Esophagus squamous epithelium (tissue), 5 donors: ENCODE data around the gene DHPS. TPM values are rescaled to one million over a fixed set of nuclear protein-coding genes. Genes with fewer than 3 reads are reported as not detected.

Experiments used
- DNase-seq: peaks from one replicate; lab custom pipeline; 2025; lab: John Stamatoyannopoulos, UW
- H3K27ac ChIP-seq, 4 donors: fragments of 200-600 bp; sonication (generic); one replicate each; pipeline ENCODE4 v1.5.1; 2016 to 2019; ENCODE audit warnings: mild to moderate bottlenecking in 1 of 4
- H3K27me3 ChIP-seq, 4 donors: fragments of 200-600 bp; sonication (generic); 1 replicate in 3 of 4; 2 replicates in 1 of 4; pipeline versions ENCODE4 v1.5.1 to v1.6.0; 2017 to 2021; ENCODE audit warnings: antibody characterized with exemption in 1 of 4
- H3K36me3 ChIP-seq, 3 donors: fragments of 200-600 bp; sonication (generic); one replicate each; pipeline ENCODE4 v1.5.1; 2016 to 2019
- H3K4me1 ChIP-seq, 3 donors: fragments of 200-600 bp; sonication (generic); one replicate each; pipeline ENCODE4 v1.5.1; 2017 to 2019
- H3K4me3 ChIP-seq, 4 donors: fragments of 200-600 bp; sonication (generic); 1 replicate in 3 of 4; 2 replicates in 1 of 4; pipeline ENCODE4 v1.5.1; 2016 to 2019; ENCODE audit warnings: mild to moderate bottlenecking in 2 of 4, moderate library complexity in 1 of 4
- H3K9me3 ChIP-seq, 3 donors: fragments of 200-600 bp; sonication (generic); one replicate each; pipeline ENCODE4 v1.5.1; 2016 to 2019
- POLR2A ChIP-seq, 4 donors: fragments of 450-650 bp; IDR thresholded peaks; one replicate each; pipeline ENCODE4 v1.6.1; 2017; ENCODE audit warnings: antibody characterized with exemption in 4 of 4, mild to moderate bottlenecking in 4 of 4, moderate library complexity in 3 of 4
- WGBS, 2 donors: methylation state at CpG; one replicate each; pipeline ENCODE4 v1.1.5; 2018; 5-methylcytosine and 5-hydroxymethylcytosine counted together
- intact Hi-C: fragments of 100-400 bp; cut with DNase I; formaldehyde crosslinking; loops from one replicate; pipeline ENCODE4 v1.15.0; 2022
- small RNA-seq, 4 donors: library from RNA; depleted of rRNA; stranded (forward); fragments of <200 nt; gene quantifications; one replicate each; pipeline ENCODE3, GENCODE V24; 2016
- total RNA-seq, 4 donors: library from RNA; depleted of rRNA; stranded (reverse); fragments of >200 nt; gene quantifications; one replicate each; pipeline ENCODE4 v1.1.0, GENCODE V29; 2016
- TF ChIP-seq, protein P1 (sequence below), 6 experiments: fragments of 450-650 bp in 4 of 6; fragments of 200-600 bp in 2 of 6; sonication (generic) in 2 of 6; IDR thresholded peaks; one replicate each; pipeline ENCODE4 v1.5.1; 2016 to 2019; ENCODE audit warnings: antibody characterized with exemption in 6 of 6, mild to moderate bottlenecking in 4 of 6, moderate library complexity in 4 of 6
- donor health status: DM: yes; HTN: yes; CAD: no.

The DHPS gene
- total RNA-seq, 4 donors from 2014 or later: 45.3 to 93.5 (median 51.5) TPM

DNA sequence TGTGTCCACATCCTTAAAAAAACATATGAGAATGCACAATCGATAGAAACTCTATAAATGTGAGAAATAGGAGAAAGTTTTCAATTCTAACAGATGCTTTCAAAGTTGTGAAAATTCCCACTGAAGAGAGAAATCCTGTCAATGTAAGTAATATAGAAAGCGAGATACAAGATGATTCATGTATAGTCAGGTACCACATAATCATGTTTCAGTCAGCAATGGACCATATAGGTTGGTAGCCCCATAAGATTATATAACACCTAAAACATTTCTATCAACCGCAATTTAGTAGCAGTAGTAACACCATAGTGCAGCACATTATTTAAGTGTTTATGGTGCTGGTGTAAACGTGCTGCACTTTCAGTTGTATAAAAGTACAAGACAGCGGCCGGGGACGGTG lies 52.5 kb downstream of the DHPS start:
- Histone ChIP-seq H3K27ac (no peak overlapping the region), H3K4me3 (no peak overlapping the region), H3K27me3 (no peaks in the 10 kb centered on the region), H3K36me3 (peaks cover 32 to 76% (median 50%) of the 10 kb centered on the region in 3 donors), H3K4me1 (no peaks in the 10 kb centered on the region), H3K9me3 (peaks cover 0 to 57% (median 40%) of the 10 kb centered on the region in 3 donors)
- intact Hi-C loops: no loop called here
- 89 to 94% methylated on average over 4 to 7 of the region's 7 CpGs for WGBS, 2 donors
- TF ChIP-seq, protein P1, sequence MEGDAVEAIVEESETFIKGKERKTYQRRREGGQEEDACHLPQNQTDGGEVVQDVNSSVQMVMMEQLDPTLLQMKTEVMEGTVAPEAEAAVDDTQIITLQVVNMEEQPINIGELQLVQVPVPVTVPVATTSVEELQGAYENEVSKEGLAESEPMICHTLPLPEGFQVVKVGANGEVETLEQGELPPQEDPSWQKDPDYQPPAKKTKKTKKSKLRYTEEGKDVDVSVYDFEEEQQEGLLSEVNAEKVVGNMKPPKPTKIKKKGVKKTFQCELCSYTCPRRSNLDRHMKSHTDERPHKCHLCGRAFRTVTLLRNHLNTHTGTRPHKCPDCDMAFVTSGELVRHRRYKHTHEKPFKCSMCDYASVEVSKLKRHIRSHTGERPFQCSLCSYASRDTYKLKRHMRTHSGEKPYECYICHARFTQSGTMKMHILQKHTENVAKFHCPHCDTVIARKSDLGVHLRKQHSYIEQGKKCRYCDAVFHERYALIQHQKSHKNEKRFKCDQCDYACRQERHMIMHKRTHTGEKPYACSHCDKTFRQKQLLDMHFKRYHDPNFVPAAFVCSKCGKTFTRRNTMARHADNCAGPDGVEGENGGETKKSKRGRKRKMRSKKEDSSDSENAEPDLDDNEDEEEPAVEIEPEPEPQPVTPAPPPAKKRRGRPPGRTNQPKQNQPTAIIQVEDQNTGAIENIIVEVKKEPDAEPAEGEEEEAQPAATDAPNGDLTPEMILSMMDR (IDR thresholded peaks at IDR 0.05): no peak
- no peak for TF ChIP-seq POLR2A (IDR thresholded peaks at IDR 0.05)
- DNase-seq: no peak

DNA sequence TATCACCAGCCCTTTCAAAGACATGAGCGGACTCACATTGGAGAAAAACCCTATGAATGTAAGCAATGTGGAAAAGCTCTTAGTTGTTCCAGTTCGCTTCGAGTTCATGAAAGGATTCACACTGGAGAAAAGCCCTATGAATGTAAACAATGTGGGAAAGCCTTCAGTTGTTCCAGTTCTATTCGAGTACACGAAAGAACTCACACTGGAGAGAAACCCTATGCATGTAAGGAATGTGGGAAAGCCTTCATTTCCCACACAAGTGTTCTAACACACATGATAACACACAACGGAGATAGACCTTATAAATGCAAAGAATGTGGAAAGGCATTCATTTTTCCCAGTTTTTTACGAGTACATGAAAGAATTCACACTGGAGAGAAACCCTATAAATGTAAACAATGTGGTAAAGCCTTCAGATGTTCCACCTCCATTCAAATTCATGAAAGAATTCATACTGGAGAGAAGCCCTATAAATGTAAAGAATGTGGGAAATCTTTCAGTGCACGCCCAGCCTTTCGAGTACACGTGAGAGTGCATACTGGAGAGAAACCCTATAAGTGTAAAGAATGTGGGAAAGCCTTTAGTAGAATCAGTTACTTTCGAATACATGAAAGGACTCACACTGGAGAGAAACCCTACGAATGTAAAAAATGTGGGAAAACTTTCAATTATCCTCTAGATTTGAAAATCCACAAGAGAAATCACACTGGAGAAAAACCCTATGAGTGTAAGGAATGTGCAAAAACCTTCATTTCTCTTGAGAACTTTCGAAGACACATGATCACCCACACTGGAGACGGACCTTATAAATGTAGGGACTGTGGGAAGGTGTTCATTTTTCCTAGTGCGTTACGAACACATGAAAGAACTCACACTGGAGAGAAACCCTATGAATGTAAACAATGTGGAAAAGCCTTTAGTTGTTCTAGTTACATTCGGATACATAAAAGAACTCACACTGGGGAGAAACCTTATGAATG lies 53.3 kb downstream of the DHPS start:
- intact Hi-C loops: no loop called here
- Histone ChIP-seq H3K27me3 (no peaks in the 10 kb centered on the region), H3K9me3 (peaks cover 0 to 57% (median 40%) of the 10 kb centered on the region in 3 donors), H3K4me1 (no peaks in the 10 kb centered on the region), H3K36me3 (peaks cover 32 to 85% (median 58%) of the 10 kb centered on the region in 3 donors), H3K27ac (no peak overlapping the region), H3K4me3 (no peak overlapping the region)
- TF ChIP-seq, protein P1 (IDR thresholded peaks at IDR 0.05): no peak
- TF ChIP-seq POLR2A (IDR thresholded peaks at IDR 0.05): no peak
- 96% methylated on average over 17 of the region's 17 CpGs for WGBS, 2 donors
- DNase-seq: no peak

DNA sequence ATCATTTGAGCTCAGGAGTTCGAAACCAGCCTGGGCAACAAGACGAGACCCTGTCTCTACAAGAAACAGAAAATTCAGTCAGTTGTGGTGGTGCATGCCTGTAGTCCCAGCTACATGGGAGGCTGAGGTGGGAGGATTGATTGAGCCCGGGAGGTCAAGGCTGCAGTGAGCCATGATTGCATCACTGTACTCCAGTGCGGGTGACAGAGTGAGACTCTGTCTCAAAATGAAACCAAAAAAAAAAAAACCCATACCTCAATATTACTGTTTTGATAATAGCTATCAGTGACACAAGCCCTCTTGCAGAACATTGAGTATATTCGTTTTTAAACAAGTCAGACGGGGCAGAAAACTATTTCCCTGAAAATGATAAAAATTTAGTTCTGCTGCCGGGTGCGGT lies 54.7 kb downstream of the DHPS start:
- H3K4me3 ChIP-seq: no peak overlapping the region
- intact Hi-C loops: no loop called here
- no peak for TF ChIP-seq POLR2A (IDR thresholded peaks at IDR 0.05)
- TF ChIP-seq, protein P1 (IDR thresholded peaks at IDR 0.05): no peak
- H3K4me1 ChIP-seq: peaks cover 0 to 5% (median 0%) of the 10 kb centered on the region in 3 donors
- H3K36me3 ChIP-seq: peaks cover 32 to 88% (median 58%) of the 10 kb centered on the region in 3 donors
- H3K9me3 ChIP-seq: peaks cover 0 to 57% (median 40%) of the 10 kb centered on the region in 3 donors
- no peak overlapping the region for H3K27ac ChIP-seq
- 87 to 94% methylated on average over 8 of the region's 8 CpGs for WGBS, 2 donors
- H3K27me3 ChIP-seq: no peaks in the 10 kb centered on the region
- no peak for DNase-seq

Small RNA genes lying within 50 kb of the gene (small RNA-seq; reads per million reads assigned to genes)
- 139 to 1,926 (median 673) reads per million in 4 donors for gene SNORD41

Other genes with a start within 250 kb of the DHPS start
- gene ZNF443, start 240.9 kb downstream of the DHPS start, total RNA-seq: 1 to 10 TPM; 1.7 to 6.4 (median 3.7) TPM
- 1 to 10 TPM in 2 of 4 donors, under 1 TPM in 2; 0.15 to 2.5 (median 1.6) TPM for gene ZNF709, start 197.1 kb downstream of the DHPS start, total RNA-seq
- gene ZNF564, start 130.4 kb downstream of the DHPS start, total RNA-seq: 1 to 10 TPM; 1.6 to 9.3 (median 4.8) TPM
- gene ZNF490, start 71.1 kb downstream of the DHPS start, total RNA-seq: 1 to 10 TPM; 2.5 to 6.7 (median 4.2) TPM
- gene ZNF791, start 71.0 kb downstream of the DHPS start, total RNA-seq: 10 to 100 TPM in 3 of 4 donors, 1 to 10 TPM in 1; 8.6 to 19.5 (median 13.0) TPM
- 10 to 100 TPM; 25.5 to 55.5 (median 39.4) TPM for gene MAN2B1, start 15.1 kb downstream of the DHPS start, total RNA-seq
- 10 to 100 TPM in 1 of 4 donors, 1 to 10 TPM in 3; 4.0 to 16.7 (median 5.8) TPM for gene WDR83, start 15.1 kb downstream of the DHPS start, total RNA-seq
- gene GNG14, start 6.1 kb upstream of the DHPS start, total RNA-seq: not detected
- 10 to 100 TPM in 3 of 4 donors, 1 to 10 TPM in 1; 9.6 to 13.4 (median 11.9) TPM for gene FBXW9, start 14.8 kb upstream of the DHPS start, total RNA-seq
- 10 to 100 TPM; 25.5 to 57.8 (median 43.5) TPM for gene TNPO2, start 42.1 kb upstream of the DHPS start, total RNA-seq
- gene TRIR, start 52.8 kb upstream of the DHPS start, total RNA-seq: 100 to 1,000 TPM; 258 to 302 (median 280) TPM
- 10 to 100 TPM; 36.8 to 69.9 (median 51.2) TPM for gene GET3, start 55.6 kb upstream of the DHPS start, total RNA-seq
- gene BEST2, start 69.9 kb upstream of the DHPS start, total RNA-seq: 1 to 10 TPM in 1 of 4 donors, under 1 TPM in 1, not detected in 2; 0.27 to 1.3 TPM
- 10 to 100 TPM; 41.4 to 76.5 (median 61.6) TPM for gene HOOK2, start 93.7 kb upstream of the DHPS start, total RNA-seq
- gene JUNB, start 109.6 kb upstream of the DHPS start, total RNA-seq: 100 to 1,000 TPM; 260 to 945 (median 388) TPM
- 100 to 1,000 TPM; 211 to 436 (median 345) TPM for gene PRDX2, start 119.9 kb upstream of the DHPS start, total RNA-seq
- not detected for gene THSD8, start 120.2 kb upstream of the DHPS start, total RNA-seq
- 10 to 100 TPM in 3 of 4 donors, 1 to 10 TPM in 1; 7.1 to 19.2 (median 14.9) TPM for gene RNASEH2A, start 124.7 kb upstream of the DHPS start, total RNA-seq
- gene RTBDN, start 152.7 kb upstream of the DHPS start, total RNA-seq: not detected
- under 1 TPM in 1 of 4 donors, not detected in 3; 0.42 TPM for gene MAST1, start 156.6 kb upstream of the DHPS start, total RNA-seq
- gene DNASE2, start 199.6 kb upstream of the DHPS start, total RNA-seq: 10 to 100 TPM; 12.3 to 27.9 (median 20.4) TPM
- not detected for gene KLF1, start 205.3 kb upstream of the DHPS start, total RNA-seq
- 10 to 100 TPM; 20.9 to 44.1 (median 34.9) TPM for gene GCDH, start 209.3 kb upstream of the DHPS start, total RNA-seq
- gene SYCE2, start 237.4 kb upstream of the DHPS start, total RNA-seq: 1 to 10 TPM in 1 of 4 donors, not detected in 3; 2.2 TPM